Hypothalamus (tissue), 51 donors: ENCODE measurements around the gene GPRASP2.

ENCODE experiments used
- DNase-seq, 51 donors: peaks; one replicate each; lab custom pipeline; 2025; lab: John Stamatoyannopoulos, UW

GPRASP2 gene

DNA sequence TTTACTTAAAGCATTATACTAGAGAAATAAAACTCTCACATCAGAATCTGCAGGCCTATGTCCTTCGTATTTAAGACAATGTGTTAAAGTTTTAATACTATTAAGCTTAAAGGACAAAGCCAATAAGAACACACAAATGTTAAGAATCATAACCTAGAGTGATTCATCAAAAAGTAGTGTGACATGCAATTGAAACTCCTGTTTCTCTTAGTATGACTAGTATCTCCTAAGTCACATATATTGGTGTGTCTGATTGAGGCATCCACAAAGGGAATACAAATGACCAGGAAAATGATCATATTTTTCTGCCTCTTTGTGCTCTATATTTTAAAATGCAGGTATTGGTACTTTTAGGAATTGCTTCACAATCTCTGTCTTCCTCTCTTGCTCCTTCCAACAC is 32.1 kb downstream of the GPRASP2 start:
- no peak for DNase-seq

DNA sequence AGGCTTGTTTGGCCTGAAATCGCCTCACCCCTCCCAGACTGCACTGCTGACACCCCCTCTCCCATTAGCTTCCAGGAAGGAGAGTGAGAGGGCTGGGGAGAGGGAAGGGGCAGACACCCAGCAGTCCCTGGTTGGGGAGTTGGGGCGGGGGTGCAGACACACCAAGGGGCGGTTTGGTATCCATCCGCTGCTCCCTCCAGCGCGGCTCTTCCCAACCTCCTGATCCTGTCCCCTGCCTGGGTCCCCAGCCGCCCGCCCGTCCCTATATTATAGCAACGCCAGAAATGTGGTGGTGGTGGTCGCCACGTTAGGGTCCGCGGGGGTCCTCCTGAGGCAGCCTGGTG is 33.2 kb downstream of the GPRASP2 start:
- DNase-seq, result peak in 4 of 51 donors; percentile 0 to 12 (median 6)

DNA sequence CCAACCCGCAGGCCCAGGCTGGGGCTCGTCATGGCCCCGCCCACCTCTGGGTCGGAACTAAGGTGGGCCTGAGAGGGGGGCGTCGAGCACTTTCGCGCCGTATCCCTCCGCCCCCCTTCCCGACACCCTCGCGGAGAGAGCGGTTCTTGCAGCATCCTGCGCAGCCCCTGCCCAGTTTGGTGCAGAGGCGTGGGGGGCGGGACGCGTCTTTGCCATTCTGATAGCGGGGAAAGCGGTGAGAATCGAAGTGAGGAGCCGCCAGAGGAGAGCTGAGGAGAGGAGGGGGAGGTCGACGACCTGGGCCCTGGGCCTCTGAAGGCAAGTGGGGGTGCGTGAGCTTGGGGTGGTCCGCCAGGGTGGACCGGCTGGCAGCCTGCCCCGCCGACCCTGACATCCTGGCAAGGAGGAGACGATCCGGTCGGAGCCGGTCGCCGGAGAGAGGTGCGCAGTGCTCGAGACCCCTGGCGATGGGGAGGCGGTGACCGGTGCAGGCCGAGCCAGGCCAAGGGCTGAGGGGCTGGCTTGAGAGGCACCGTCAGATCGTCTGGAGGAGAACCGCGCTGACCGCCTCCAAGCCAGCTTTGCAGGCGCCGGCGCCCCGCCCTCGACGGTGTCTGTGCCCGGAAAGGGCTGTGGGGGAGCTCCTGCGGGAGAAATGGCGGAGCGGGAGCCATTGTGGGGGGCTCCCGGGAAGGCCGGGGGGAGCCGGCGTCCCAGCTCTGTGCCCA is 33.8 kb downstream of the GPRASP2 start:
- peak in 27 of 51 donors; percentile 0 to 38 (median 3) for DNase-seq

DNA sequence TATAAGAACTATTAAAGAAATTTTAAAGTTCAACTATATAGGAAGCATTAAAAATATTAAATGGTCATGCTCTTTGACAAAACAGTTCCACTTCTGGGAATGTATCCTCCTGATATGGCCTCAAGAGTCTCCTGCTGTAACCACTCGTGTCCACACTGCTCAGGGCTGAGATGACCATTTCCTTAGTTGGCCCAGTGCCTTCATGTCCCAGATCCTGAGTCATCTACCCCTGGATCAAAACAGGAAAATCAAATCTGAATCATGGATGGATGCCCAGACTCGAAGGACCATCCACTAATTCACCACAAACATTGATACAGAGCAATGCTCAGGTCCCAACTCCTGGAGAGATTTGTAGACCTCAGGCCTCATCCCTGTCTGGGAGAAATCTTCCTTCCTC is 53.0 kb downstream of the GPRASP2 start:
- no peak for DNase-seq

DNA sequence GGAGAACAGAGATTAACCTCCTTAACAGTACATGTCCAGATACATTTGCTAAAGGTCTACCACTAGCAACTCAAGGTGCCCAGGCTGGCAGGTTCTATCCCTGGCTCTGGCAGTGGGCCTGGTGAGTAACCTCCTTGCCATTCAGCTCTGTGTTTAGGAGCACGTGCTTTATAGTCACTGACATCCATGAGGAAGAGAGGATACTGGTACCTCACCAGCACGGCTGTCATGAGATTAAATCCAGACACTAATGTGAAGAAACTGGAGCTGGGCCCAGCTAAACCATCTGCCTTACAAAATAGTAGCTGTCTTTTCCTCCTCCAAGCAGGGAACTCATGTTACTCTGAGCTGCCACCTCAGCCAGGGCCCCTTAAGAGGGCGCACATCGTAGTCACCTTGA is 53.6 kb downstream of the GPRASP2 start:
- peak in 1 of 51 donors; percentile 10 for DNase-seq

DNA sequence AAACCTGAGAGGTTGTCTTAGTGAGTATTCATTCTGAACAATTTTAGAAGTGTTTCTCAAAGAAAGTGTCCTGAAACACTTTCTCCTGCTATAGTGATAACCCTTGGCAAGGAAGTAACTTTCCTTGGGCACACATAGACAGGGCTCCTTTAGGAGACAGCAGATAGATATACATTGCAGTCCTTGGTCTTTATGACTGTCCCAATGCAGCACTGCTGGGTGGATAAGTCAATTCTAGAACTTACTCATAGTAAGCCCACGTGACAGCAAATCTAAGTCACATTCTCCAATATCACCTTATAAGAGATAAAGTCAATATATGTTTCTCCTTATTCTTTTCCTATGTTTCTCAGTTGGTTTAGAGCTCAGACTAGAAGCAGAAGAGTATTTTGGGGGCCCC is 55.0 kb downstream of the GPRASP2 start:
- no peak for DNase-seq
